GM23338 (cell line): Measurements from ENCODE around the gene HES4. TPM values are rescaled to one million over a fixed set of nuclear protein-coding genes. Genes with fewer than 3 reads are reported as not detected.

Source experiments
- ATAC-seq: fragments of 200-7000 bp; cut with Tn5 transposase; 3 replicates; pipeline ENCODE4 v1.9.1; 2020
- DNase-seq: peaks from one replicate; pipeline ENCODE4 v3.0.0-alpha.2; 2015; ENCODE audit warnings: low spot score
- H2AFZ ChIP-seq: fragments of 200-600 bp; sonication (generic); 2 replicates; pipeline ENCODE4 v1.8.0; 2016; ENCODE audit warnings: antibody characterized with exemption, mild to moderate bottlenecking, moderate library complexity
- H3F3A ChIP-seq: fragments of 200-600 bp; sonication (generic); replicated peaks from 2 replicates; pipeline ENCODE4 v1.8.0; 2017; ENCODE audit warnings: antibody characterized with exemption, mixed run types, low read depth
- H3K27ac ChIP-seq: fragments of 200-600 bp; sonication (generic); 2 replicates; pipeline ENCODE4 v1.6.1; 2016; ENCODE audit warnings: low read depth
- H3K27me3 ChIP-seq: fragments of 200-600 bp; sonication (generic); 2 replicates; pipeline ENCODE4 v1.8.0; 2016; ENCODE audit warnings: mild to moderate bottlenecking, mixed run types, moderate library complexity; ENCODE audit not compliant: insufficient read depth
- H3K36me3 ChIP-seq: fragments of 200-600 bp; sonication (generic); 2 replicates; pipeline ENCODE4 v1.8.0; 2016; ENCODE audit warnings: mild to moderate bottlenecking; ENCODE audit not compliant: insufficient read depth
- H3K4me1 ChIP-seq: fragments of 200-600 bp; sonication (generic); 2 replicates; pipeline ENCODE4 v1.8.0; 2016; ENCODE audit warnings: mild to moderate bottlenecking, moderate library complexity; ENCODE audit not compliant: insufficient read depth
- H3K4me2 ChIP-seq: fragments of 200-600 bp; sonication (generic); 2 replicates; pipeline ENCODE4 v1.7.1; 2017; ENCODE audit warnings: mixed run types
- H3K4me3 ChIP-seq: fragments of 200-600 bp; sonication (generic); 2 replicates; pipeline ENCODE4 v1.6.1; 2016; ENCODE audit warnings: mixed run types
- H3K79me2 ChIP-seq: fragments of 200-600 bp; sonication (generic); replicated peaks from 2 replicates; pipeline ENCODE4 v1.8.0; 2017; ENCODE audit warnings: mild to moderate bottlenecking; ENCODE audit not compliant: insufficient read depth
- H3K9me2 ChIP-seq: fragments of 200-600 bp; sonication (generic); 2 replicates; pipeline ENCODE4 v1.8.0; 2017; ENCODE audit not compliant: insufficient read depth
- H4K20me1 ChIP-seq: fragments of 200-600 bp; sonication (generic); replicated peaks from 2 replicates; pipeline ENCODE4 v1.8.0; 2017; ENCODE audit warnings: mild to moderate bottlenecking; ENCODE audit not compliant: insufficient read depth
- H3K27ac Mint-ChIP-seq: 2 replicates; pipeline ENCODE4 v1.8.0; 2020; ENCODE audit warnings: inconsistent platforms, mild to moderate bottlenecking, moderate library complexity, mixed read lengths
- H3K27me3 Mint-ChIP-seq: 3 replicates; pipeline ENCODE4 v1.8.0; 2022; ENCODE audit warnings: low read depth, mild to moderate bottlenecking, moderate library complexity, mixed read lengths, inconsistent platforms; ENCODE audit not compliant: insufficient read depth, poor library complexity
- H3K36me3 Mint-ChIP-seq: 3 replicates; pipeline ENCODE4 v1.8.0; 2021; ENCODE audit warnings: low read depth, mild to moderate bottlenecking, inconsistent platforms, moderate library complexity, mixed read lengths
- H3K4me1 Mint-ChIP-seq: 3 replicates; pipeline ENCODE4 v1.8.0; 2020; ENCODE audit warnings: mild to moderate bottlenecking, inconsistent platforms, mixed read lengths
- H3K4me3 Mint-ChIP-seq: 3 replicates; pipeline ENCODE4 v1.8.0; 2021; ENCODE audit warnings: moderate library complexity, mild to moderate bottlenecking, inconsistent platforms, mixed read lengths
- H3K9me3 Mint-ChIP-seq: 3 replicates; pipeline ENCODE4 v1.8.0; 2020; ENCODE audit warnings: moderate library complexity, mild to moderate bottlenecking, inconsistent platforms, mixed read lengths
- CREB1 ChIP-seq: fragments of 250-450 bp; sonication (Bioruptor Pico); IDR thresholded peaks from 2 replicates; pipeline ENCODE4 v1.5.0; 2020; ENCODE audit warnings: low read depth, mild to moderate bottlenecking, moderate library complexity
- EZH2 ChIP-seq: fragments of 200-600 bp; sonication (generic); IDR thresholded peaks from one replicate; pipeline ENCODE4 v1.8.0; 2017; ENCODE audit warnings: antibody characterized with exemption, mild to moderate bottlenecking, low read depth; ENCODE audit not compliant: unreplicated experiment
- EZH2phosphoT487 ChIP-seq: fragments of 200-600 bp; sonication (generic); IDR thresholded peaks from one replicate; pipeline ENCODE4 v1.8.1; 2018; ENCODE audit warnings: antibody characterized with exemption; ENCODE audit not compliant: unreplicated experiment
- NANOG ChIP-seq: IDR thresholded peaks from 2 replicates; pipeline ENCODE4 v1.6.1; 2016; ENCODE audit warnings: antibody characterized with exemption, borderline replicate concordance
- REST ChIP-seq: IDR thresholded peaks from one replicate; pipeline ENCODE4 v1.6.1; 2018; ENCODE audit warnings: antibody characterized with exemption; ENCODE audit not compliant: unreplicated experiment
- STAT1 ChIP-seq: IDR thresholded peaks from one replicate; pipeline ENCODE4 v1.6.1; 2016; ENCODE audit warnings: antibody characterized with exemption; ENCODE audit not compliant: unreplicated experiment
- ZNF114 ChIP-seq: fragments of 250-450 bp; sonication (Bioruptor Pico); IDR thresholded peaks from 2 replicates; pipeline ENCODE4 v1.5.0; 2020; ENCODE audit warnings: mild to moderate bottlenecking, moderate library complexity
- ZNF331 ChIP-seq: fragments of 250-450 bp; sonication (Bioruptor Pico); IDR thresholded peaks from 2 replicates; pipeline ENCODE4 v1.5.0; 2020; ENCODE audit warnings: low read depth, mild to moderate bottlenecking, moderate library complexity
- ZNF462 ChIP-seq: fragments of 250-450 bp; sonication (Bioruptor Pico); IDR thresholded peaks from 2 replicates; pipeline ENCODE4 v1.5.0; 2020; ENCODE audit warnings: mild to moderate bottlenecking, moderate library complexity
- polyA plus RNA-seq: library from polyadenylated mRNA; unstranded; fragments of >200 nt; fragmentation: Nextera tagmentation; extraction: Ambion mirVana; gene quantifications from 2 replicates; pipeline ENCODE4 v1.2.1, GENCODE V29; 2016
- total RNA-seq: library from RNA; depleted of rRNA; stranded (reverse); fragments of >200 nt; shearing (Covaris generic); gene quantifications from 2 replicates; pipeline ENCODE4 v1.2.3, GENCODE V29; 2014

Gene HES4
- total and polyA plus RNA-seq, 2 experiments from 2014 or later, result 2.3 to 6.7 TPM

- H3K9me3 Mint-ChIP-seq, result peaks cover 2% of the 10 kb centered on the region; the same call in 1 of the 3 replicates
- ATAC-seq (peak; percentile 0; the same call in 2 of the 3 replicates), DNase-seq (peak; percentile 53)
- peaks cover 8% of the 10 kb centered on the region for H3K4me1 ChIP-seq
- TF ChIP-seq EZH2phosphoT487 (peak; percentile 30), EZH2 (peak; percentile 70), CREB1 (CRISPR knock-in tag) (peak; percentile 73), STAT1 (no peak), NANOG (no peak)
- peaks cover 6% of the 10 kb centered on the region; the same call in 1 of the 2 replicates for H3F3A ChIP-seq
- H3K27me3 ChIP-seq, result peaks cover 91% of the 10 kb centered on the region
- peak overlapping the region; percentile 71 for H3K4me3 ChIP-seq
- no peaks in the 10 kb centered on the region for H3K79me2 ChIP-seq
- peak overlapping the region; percentile 52; the same call in 2 of the 3 replicates for H3K4me3 Mint-ChIP-seq
- no peaks in the 10 kb centered on the region for H3K36me3 ChIP-seq
- no peaks in the 10 kb centered on the region for H3K9me2 ChIP-seq
- no peaks in the 10 kb centered on the region for H4K20me1 ChIP-seq
- peaks cover 73% of the 10 kb centered on the region for H3K27me3 Mint-ChIP-seq
- H3K27ac ChIP-seq, result no peak overlapping the region
- peak overlapping the region; percentile 82 for H3K4me2 ChIP-seq
- no peak overlapping the region for H2AFZ ChIP-seq
- no peak overlapping the region for H3K27ac Mint-ChIP-seq
- peaks cover 5% of the 10 kb centered on the region for H3K4me1 Mint-ChIP-seq
- H3K36me3 Mint-ChIP-seq, result no peaks in the 10 kb centered on the region; the same call in 2 of the 3 replicates
These were observed 737 bp downstream of the HES4 start for GRCh38 chr1:998995-999724.

GRCh38 chr1:998745-998994 is 1.2 kb downstream of the HES4 start:
- Mint-ChIP-seq H3K27ac (no peak overlapping the region), H3K4me3 (peak overlapping the region; percentile 50; the same call in 2 of the 3 replicates), H3K27me3 (peaks cover 74% of the 10 kb centered on the region), H3K36me3 (no peaks in the 10 kb centered on the region; the same call in 2 of the 3 replicates), H3K9me3 (peaks cover 2% of the 10 kb centered on the region; the same call in 1 of the 3 replicates), H3K4me1 (peaks cover 5% of the 10 kb centered on the region)
- Histone ChIP-seq H3K27ac (no peak overlapping the region), H3K4me1 (peaks cover 8% of the 10 kb centered on the region), H3K9me2 (no peaks in the 10 kb centered on the region), H3F3A (peaks cover 6% of the 10 kb centered on the region; the same call in 1 of the 2 replicates), H2AFZ (no peak overlapping the region), H3K4me2 (peak overlapping the region; percentile 82), H3K79me2 (no peaks in the 10 kb centered on the region), H3K36me3 (no peaks in the 10 kb centered on the region), H3K27me3 (peaks cover 92% of the 10 kb centered on the region), H3K4me3 (peak overlapping the region; percentile 71), H4K20me1 (no peaks in the 10 kb centered on the region)
- ATAC-seq (no peak), DNase-seq (no peak)
- TF ChIP-seq STAT1, result no peak
- TF ChIP-seq ZNF331, result no peak
- no peak for TF ChIP-seq ZNF462 (CRISPR knock-in tag)
- TF ChIP-seq REST, result no peak
- no peak for TF ChIP-seq EZH2
- TF ChIP-seq EZH2phosphoT487, result no peak
- no peak for TF ChIP-seq NANOG
- TF ChIP-seq CREB1 (CRISPR knock-in tag), result no peak
- no peak for TF ChIP-seq ZNF114 (CRISPR knock-in tag)
